ENCODE measurements around the gene SELP. TPM values are rescaled to one million over a fixed set of nuclear protein-coding genes. Genes with fewer than 3 reads are reported as not detected.

The SELP gene
- total and polyA plus RNA-seq, 9 donors, result 0.67 to 2.0 (median 1.1) TPM

DNA sequence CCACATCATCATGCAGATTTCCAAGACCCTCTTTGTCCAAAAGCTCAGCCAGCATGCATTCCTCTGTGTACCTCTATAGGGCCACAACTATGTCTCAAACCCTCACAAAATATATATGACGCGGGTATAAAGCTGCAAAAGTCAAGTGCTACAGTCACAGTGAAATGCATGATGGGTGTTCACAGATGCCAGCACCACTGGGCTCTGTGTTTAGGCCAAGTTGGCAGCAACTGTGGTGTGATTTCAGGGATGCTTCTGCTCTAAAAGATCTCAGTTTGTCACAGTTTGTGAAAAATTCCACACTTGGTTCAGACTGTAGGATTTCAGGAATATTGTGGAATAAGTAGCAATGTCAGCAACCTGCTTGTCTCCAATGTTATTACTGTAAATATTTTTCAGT is 23.9 kb upstream of the SELP start:
- WGBS (ENCODE audit: insufficient coverage), result 100% methylated on average over 2 of the region's 2 CpGs
- no peak for DNase-seq
- Histone ChIP-seq H3K36me3 (ENCODE audit: control insufficient read depth, insufficient read depth, low read length) (no peaks in the 10 kb centered on the region), H3K9me3 (replicated peaks; ENCODE audit: control insufficient read depth, low read depth, low read length) (no peaks in the 10 kb centered on the region), H3K4me3 (ENCODE audit: low read length) (no peak overlapping the region), H3K4me1 (ENCODE audit: control insufficient read depth, insufficient read depth, low read length) (no peaks in the 10 kb centered on the region), H3K27me3 (ENCODE audit: control insufficient read depth, insufficient read depth, low read length) (no peaks in the 10 kb centered on the region), H3K27ac (ENCODE audit: low read length) (no peak overlapping the region)

DNA sequence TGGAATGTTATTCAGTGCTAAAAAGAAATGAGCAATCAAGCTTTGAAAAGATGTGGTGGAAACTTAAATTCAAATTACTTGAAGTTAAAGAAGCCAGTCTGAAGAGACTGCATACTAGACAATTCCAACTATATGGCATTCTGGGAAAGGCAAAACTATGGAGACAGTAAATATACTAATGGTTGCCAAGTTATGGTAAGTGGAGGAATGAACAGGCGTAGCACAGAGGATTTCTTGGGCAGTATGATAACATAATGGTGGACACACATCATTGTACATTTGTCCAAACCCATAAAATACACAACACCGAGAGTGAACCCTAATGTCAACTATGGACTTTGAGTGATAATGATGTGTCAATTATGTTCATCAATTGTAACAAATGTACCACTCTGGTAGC is 21.1 kb upstream of the SELP start:
- H3K4me1 ChIP-seq (ENCODE audit: control insufficient read depth, insufficient read depth, low read length), result no peaks in the 10 kb centered on the region
- DNase-seq, result no peak
- H3K9me3 ChIP-seq (replicated peaks; ENCODE audit: control insufficient read depth, low read depth, low read length), result no peaks in the 10 kb centered on the region
- H3K36me3 ChIP-seq (ENCODE audit: control insufficient read depth, insufficient read depth, low read length), result no peaks in the 10 kb centered on the region
- WGBS (ENCODE audit: insufficient coverage), result no CpG with 5 or more reads among the region's 2 CpGs
- no peak overlapping the region for H3K4me3 ChIP-seq (ENCODE audit: low read length)
- H3K27me3 ChIP-seq (ENCODE audit: control insufficient read depth, insufficient read depth, low read length), result no peaks in the 10 kb centered on the region
- H3K27ac ChIP-seq (ENCODE audit: low read length), result no peak overlapping the region

DNA sequence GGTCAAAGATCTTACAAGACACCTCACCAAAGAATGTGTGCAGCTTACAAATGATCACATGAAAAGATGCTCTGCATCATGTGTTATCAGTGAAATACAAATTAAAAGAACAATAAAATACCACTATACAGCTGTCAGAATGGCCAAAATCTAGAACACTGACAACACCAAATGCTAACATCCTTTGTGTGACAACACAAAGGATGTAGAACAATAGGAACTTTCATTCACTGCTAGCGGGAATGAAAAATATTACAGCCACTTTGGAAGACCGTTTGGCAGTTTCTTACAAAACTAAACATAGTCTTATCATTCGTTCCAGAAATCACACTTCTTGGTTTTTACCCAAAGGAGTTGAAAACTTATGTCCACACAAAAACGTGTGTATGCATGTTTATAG is 20.6 kb upstream of the SELP start:
- Histone ChIP-seq H3K9me3 (replicated peaks; ENCODE audit: control insufficient read depth, low read depth, low read length) (no peaks in the 10 kb centered on the region), H3K27ac (ENCODE audit: low read length) (no peak overlapping the region), H3K27me3 (ENCODE audit: control insufficient read depth, insufficient read depth, low read length) (no peaks in the 10 kb centered on the region), H3K4me3 (ENCODE audit: low read length) (no peak overlapping the region), H3K36me3 (ENCODE audit: control insufficient read depth, insufficient read depth, low read length) (no peaks in the 10 kb centered on the region), H3K4me1 (ENCODE audit: control insufficient read depth, insufficient read depth, low read length) (no peaks in the 10 kb centered on the region)
- DNase-seq, result no peak
- WGBS (ENCODE audit: insufficient coverage), result no CpG with 5 or more reads among the region's 4 CpGs

DNA sequence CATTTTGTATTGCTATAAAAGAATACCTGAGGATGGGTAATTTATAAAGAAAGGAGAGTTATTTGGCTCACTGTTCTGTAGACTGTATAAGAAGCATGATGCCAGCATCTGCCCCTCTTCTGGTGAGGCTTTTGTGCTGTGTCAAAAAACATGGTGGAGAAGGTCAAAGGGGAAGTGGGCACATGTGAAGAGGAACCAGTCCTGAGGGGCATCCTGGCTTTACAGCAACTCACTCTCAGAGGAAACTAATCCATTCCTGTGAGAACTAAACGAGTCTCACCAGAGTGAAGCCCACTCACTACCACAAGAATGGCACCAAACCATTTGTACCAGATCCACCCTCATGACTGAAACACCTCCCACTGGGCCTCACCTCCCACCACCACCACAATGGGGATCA is 18.8 kb upstream of the SELP start:
- no peaks in the 10 kb centered on the region for H3K36me3 ChIP-seq (ENCODE audit: control insufficient read depth, insufficient read depth, low read length)
- H3K4me3 ChIP-seq (ENCODE audit: low read length), result no peak overlapping the region
- no peaks in the 10 kb centered on the region for H3K9me3 ChIP-seq (replicated peaks; ENCODE audit: control insufficient read depth, low read depth, low read length)
- 27% methylated on average over 1 of the region's 1 CpG for WGBS (ENCODE audit: insufficient coverage)
- DNase-seq, result no peak
- no peak overlapping the region for H3K27ac ChIP-seq (ENCODE audit: low read length)
- H3K4me1 ChIP-seq (ENCODE audit: control insufficient read depth, insufficient read depth, low read length), result no peaks in the 10 kb centered on the region
- H3K27me3 ChIP-seq (ENCODE audit: control insufficient read depth, insufficient read depth, low read length), result no peaks in the 10 kb centered on the region

DNA sequence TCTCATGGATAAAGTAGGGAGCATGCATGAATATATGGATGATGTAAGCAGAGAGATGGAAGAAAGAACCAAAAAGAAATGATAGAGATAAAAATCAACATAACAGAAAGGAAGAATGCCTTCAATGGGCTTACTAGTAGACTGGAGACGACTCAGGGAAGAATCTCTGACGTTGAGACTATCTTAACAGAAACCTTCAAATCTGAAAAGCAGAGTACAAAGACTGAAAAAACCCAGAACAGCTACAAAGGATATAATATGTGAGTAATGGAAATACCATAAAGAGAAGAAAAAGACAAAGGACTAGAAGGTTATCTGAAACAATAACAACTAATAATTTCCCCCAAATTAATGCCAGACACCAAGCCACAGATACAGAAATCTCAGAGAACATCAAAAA is 18.3 kb upstream of the SELP start:
- H3K4me3 ChIP-seq (ENCODE audit: low read length), result no peak overlapping the region
- H3K9me3 ChIP-seq (replicated peaks; ENCODE audit: control insufficient read depth, low read depth, low read length), result no peaks in the 10 kb centered on the region
- no peaks in the 10 kb centered on the region for H3K27me3 ChIP-seq (ENCODE audit: control insufficient read depth, insufficient read depth, low read length)
- WGBS (ENCODE audit: insufficient coverage), result no CpG with 5 or more reads among the region's 2 CpGs
- H3K27ac ChIP-seq (ENCODE audit: low read length), result no peak overlapping the region
- H3K4me1 ChIP-seq (ENCODE audit: control insufficient read depth, insufficient read depth, low read length), result no peaks in the 10 kb centered on the region
- H3K36me3 ChIP-seq (ENCODE audit: control insufficient read depth, insufficient read depth, low read length), result no peaks in the 10 kb centered on the region
- no peak for DNase-seq

DNA sequence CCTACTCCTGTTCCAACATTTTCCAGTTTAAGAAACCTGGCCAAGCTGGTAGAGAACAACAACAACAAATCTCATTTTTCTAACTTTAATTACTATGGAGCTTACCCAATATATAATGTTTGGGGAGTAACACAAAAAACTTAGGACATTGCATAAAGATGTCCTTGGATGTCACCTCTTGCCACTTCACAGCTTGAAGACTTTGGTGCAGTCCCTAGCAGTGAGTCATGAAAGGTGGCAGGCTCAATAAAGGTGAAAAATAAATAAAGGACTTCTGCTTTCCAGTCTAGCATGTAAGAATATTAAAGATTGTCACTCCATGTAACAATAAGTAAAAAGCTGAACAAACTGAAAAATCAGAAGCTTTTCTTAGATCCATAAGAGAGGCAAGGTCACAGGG is 17.6 kb upstream of the SELP start:
- H3K36me3 ChIP-seq (ENCODE audit: control insufficient read depth, insufficient read depth, low read length), result no peaks in the 10 kb centered on the region
- DNase-seq, result no peak
- no peak overlapping the region for H3K27ac ChIP-seq (ENCODE audit: low read length)
- H3K27me3 ChIP-seq (ENCODE audit: control insufficient read depth, insufficient read depth, low read length), result no peaks in the 10 kb centered on the region
- no peaks in the 10 kb centered on the region for H3K4me1 ChIP-seq (ENCODE audit: control insufficient read depth, insufficient read depth, low read length)
- H3K4me3 ChIP-seq (ENCODE audit: low read length), result no peak overlapping the region
- no peaks in the 10 kb centered on the region for H3K9me3 ChIP-seq (replicated peaks; ENCODE audit: control insufficient read depth, low read depth, low read length)

DNA sequence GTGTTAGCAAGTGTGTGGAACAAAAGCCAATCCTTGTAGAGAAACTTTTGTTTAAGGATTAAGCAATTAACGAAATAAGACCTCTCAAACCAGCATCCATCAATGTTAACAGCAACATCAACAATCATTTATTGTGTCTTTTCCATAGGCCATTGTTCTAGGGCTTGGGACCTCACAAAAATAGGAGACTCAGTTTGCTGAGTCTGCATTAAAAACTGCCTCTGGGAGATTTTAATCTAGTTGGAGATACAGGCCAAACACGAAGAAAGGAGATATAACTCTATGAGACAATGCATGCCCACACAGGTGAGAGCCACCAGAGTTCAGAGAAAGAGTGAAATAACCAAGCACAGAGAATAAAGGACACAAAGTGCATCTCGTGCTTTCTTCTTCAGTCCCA is 14.4 kb upstream of the SELP start:
- WGBS (ENCODE audit: insufficient coverage), result 79% methylated on average over 1 of the region's 3 CpGs
- H3K4me1 ChIP-seq (ENCODE audit: control insufficient read depth, insufficient read depth, low read length), result no peaks in the 10 kb centered on the region
- DNase-seq, result no peak
- no peak overlapping the region for H3K4me3 ChIP-seq (ENCODE audit: low read length)
- H3K36me3 ChIP-seq (ENCODE audit: control insufficient read depth, insufficient read depth, low read length), result no peaks in the 10 kb centered on the region
- no peak overlapping the region for H3K27ac ChIP-seq (ENCODE audit: low read length)
- H3K27me3 ChIP-seq (ENCODE audit: control insufficient read depth, insufficient read depth, low read length), result no peaks in the 10 kb centered on the region
- no peaks in the 10 kb centered on the region for H3K9me3 ChIP-seq (replicated peaks; ENCODE audit: control insufficient read depth, low read depth, low read length)

DNA sequence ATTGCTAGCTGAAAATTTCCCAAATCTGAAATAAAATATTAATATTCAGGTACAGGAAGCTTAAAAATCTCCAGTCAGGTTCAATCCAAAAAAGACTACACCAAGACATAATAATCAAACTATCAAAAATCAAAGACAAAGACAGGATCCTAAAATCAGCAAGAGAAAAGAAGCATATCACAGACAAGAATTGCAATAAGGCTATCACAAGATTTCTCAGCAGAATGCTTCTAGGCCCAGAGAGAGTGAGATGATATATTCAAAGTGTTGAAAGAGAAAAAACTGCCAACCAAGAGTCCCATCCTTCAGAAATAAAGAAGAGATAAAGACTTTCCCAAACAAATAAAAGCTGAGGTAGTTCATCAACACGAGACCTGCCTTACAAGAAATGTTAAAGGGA is 5.0 kb upstream of the SELP start:
- Histone ChIP-seq H3K4me1 (ENCODE audit: control insufficient read depth, insufficient read depth, low read length) (no peaks in the 10 kb centered on the region), H3K4me3 (ENCODE audit: low read length) (no peak overlapping the region), H3K36me3 (ENCODE audit: control insufficient read depth, insufficient read depth, low read length) (no peaks in the 10 kb centered on the region), H3K27ac (ENCODE audit: low read length) (no peak overlapping the region), H3K27me3 (ENCODE audit: control insufficient read depth, insufficient read depth, low read length) (no peaks in the 10 kb centered on the region), H3K9me3 (replicated peaks; ENCODE audit: control insufficient read depth, low read depth, low read length) (peaks cover 26% of the 10 kb centered on the region)
- no peak for DNase-seq
- no CpG with 5 or more reads among the region's 1 CpG for WGBS (ENCODE audit: insufficient coverage)

DNA sequence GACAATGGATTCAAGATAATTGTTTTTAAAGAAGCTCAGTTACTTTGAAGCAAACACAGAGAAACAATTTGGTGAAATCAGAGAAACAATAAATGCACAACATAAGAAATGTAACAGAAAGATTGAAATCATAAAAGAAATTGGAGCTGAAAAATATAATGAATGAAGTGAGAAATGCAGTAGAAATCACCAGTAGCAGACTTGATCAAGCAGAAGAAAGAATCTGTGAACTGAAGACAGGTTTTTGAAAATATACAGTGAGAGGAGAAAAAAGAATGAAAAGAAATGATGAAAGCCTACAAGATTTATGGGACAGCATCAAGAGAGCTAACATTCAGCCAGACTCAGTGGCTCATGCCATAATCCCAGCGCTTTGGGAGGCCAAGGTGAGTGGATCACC is 4.2 kb upstream of the SELP start:
- H3K4me1 ChIP-seq (ENCODE audit: control insufficient read depth, insufficient read depth, low read length), result no peaks in the 10 kb centered on the region
- H3K36me3 ChIP-seq (ENCODE audit: control insufficient read depth, insufficient read depth, low read length), result no peaks in the 10 kb centered on the region
- H3K27ac ChIP-seq (ENCODE audit: low read length), result no peak overlapping the region
- no peak for DNase-seq
- 86% methylated on average over 1 of the region's 1 CpG for WGBS (ENCODE audit: insufficient coverage)
- H3K27me3 ChIP-seq (ENCODE audit: control insufficient read depth, insufficient read depth, low read length), result no peaks in the 10 kb centered on the region
- peaks cover 26% of the 10 kb centered on the region for H3K9me3 ChIP-seq (replicated peaks; ENCODE audit: control insufficient read depth, low read depth, low read length)
- H3K4me3 ChIP-seq (ENCODE audit: low read length), result no peak overlapping the region

DNA sequence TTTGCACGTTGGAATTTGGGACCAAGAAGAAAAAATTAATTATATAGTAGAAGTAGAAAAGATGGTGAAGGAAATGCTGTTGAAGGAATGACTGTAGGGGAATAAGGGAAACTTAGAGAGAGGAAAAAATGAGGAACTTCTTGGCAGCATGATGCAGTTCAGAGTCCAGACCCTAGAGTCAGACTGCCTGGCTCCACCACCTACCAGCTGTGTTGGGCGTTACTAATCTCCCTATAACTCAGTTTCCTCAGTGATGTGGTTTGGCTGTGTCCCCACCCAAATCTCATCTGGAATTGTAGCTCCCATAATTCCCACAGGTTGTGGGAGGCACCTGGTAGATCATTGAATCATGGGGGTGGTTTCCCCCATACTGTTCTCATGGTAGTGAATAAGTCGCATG is 1.3 kb upstream of the SELP start:
- Histone ChIP-seq H3K27me3 (ENCODE audit: control insufficient read depth, insufficient read depth, low read length) (no peaks in the 10 kb centered on the region), H3K4me3 (ENCODE audit: low read length) (no peak overlapping the region), H3K36me3 (ENCODE audit: control insufficient read depth, insufficient read depth, low read length) (no peaks in the 10 kb centered on the region)

DNA sequence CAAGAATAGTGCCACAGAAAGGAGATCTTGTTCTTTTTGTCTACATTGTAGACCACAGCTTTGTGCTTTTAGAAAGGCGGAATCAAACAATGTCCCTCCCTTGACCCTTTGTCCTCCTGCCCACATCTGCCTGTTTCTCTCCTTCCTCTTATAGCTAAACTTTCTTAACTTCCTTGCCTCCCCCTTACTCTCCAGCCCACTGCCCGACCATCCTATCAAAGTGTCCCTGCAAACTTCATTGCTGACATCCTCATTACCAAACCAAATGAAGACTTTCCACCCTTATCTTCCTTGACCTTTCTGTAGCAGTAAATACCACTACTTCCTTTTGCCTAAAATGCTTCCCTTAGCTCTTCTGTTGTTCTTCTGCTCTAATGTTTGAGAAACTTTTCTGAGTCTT is 5.0 kb downstream of the SELP start:
- Histone ChIP-seq H3K4me1 (ENCODE audit: control insufficient read depth, insufficient read depth, low read length) (no peaks in the 10 kb centered on the region), H3K27ac (ENCODE audit: low read length) (no peak overlapping the region), H3K4me3 (ENCODE audit: low read length) (no peak overlapping the region), H3K9me3 (replicated peaks; ENCODE audit: control insufficient read depth, low read depth, low read length) (no peaks in the 10 kb centered on the region), H3K27me3 (ENCODE audit: control insufficient read depth, insufficient read depth, low read length) (no peaks in the 10 kb centered on the region), H3K36me3 (ENCODE audit: control insufficient read depth, insufficient read depth, low read length) (no peaks in the 10 kb centered on the region)
- WGBS (ENCODE audit: insufficient coverage), result 65% methylated on average over 2 of the region's 2 CpGs
- DNase-seq, result no peak

More for the DNA sequence above, 1.3 kb upstream of the SELP start:
- WGBS (ENCODE audit: insufficient coverage), result 86% methylated on average over 2 of the region's 3 CpGs
- no peak for DNase-seq
- H3K27ac ChIP-seq (ENCODE audit: low read length), result no peak overlapping the region
- H3K4me1 ChIP-seq (ENCODE audit: control insufficient read depth, insufficient read depth, low read length), result no peaks in the 10 kb centered on the region
- H3K9me3 ChIP-seq (replicated peaks; ENCODE audit: control insufficient read depth, low read depth, low read length), result peaks cover 26% of the 10 kb centered on the region

Measured in muscle of leg (tissue), 11 donors.